Measurements from ENCODE around the gene CCDC116.
"Not testable (repeated sequence)": the region's sequence is repeated elsewhere in the genome, so short reads cannot be mapped to it uniquely, and the experiment has no call there.

Gene CCDC116

GRCh38 chr22:21657020-21657359 lies 24.4 kb downstream of the CCDC116 start:
- no peak for DNase-seq

GRCh38 chr22:21657360-21658032 lies 24.9 kb downstream of the CCDC116 start:
- no peak for DNase-seq

- DNase-seq, result no peak
These were observed 27.4 kb downstream of the CCDC116 start for GRCh38 chr22:21659864-21660525.

GRCh38 chr22:21660904-21661303 lies 28.3 kb downstream of the CCDC116 start:
- no peak for DNase-seq

- DNase-seq, result no peak
These were observed 29.4 kb downstream of the CCDC116 start for GRCh38 chr22:21661991-21662390.

GRCh38 chr22:21663738-21664137 lies 31.2 kb downstream of the CCDC116 start:
- no peak for DNase-seq

GRCh38 chr22:21665047-21665851 lies 32.7 kb downstream of the CCDC116 start:
- no peak for DNase-seq

GRCh38 chr22:21666786-21667185 lies 34.2 kb downstream of the CCDC116 start:
- DNase-seq, result no peak

- DNase-seq, result no peak
These were observed 36.5 kb downstream of the CCDC116 start for GRCh38 chr22:21669026-21669425.

GRCh38 chr22:21672107-21672629 lies 39.6 kb downstream of the CCDC116 start:
- no peak for DNase-seq

- DNase-seq, result no peak
These were observed 41.2 kb downstream of the CCDC116 start for GRCh38 chr22:21673534-21674321.

- no peak for DNase-seq
These were observed 42.2 kb downstream of the CCDC116 start for GRCh38 chr22:21674638-21675245.

GRCh38 chr22:21677606-21678443 lies 45.3 kb downstream of the CCDC116 start:
- DNase-seq, result no peak

GRCh38 chr22:21678842-21679241 lies 46.3 kb downstream of the CCDC116 start:
- not testable (repeated sequence) for DNase-seq

- no peak for DNase-seq
These were observed 46.8 kb downstream of the CCDC116 start for GRCh38 chr22:21679383-21679782.

GRCh38 chr22:21680830-21681565 lies 48.4 kb downstream of the CCDC116 start:
- no peak for DNase-seq

GRCh38 chr22:21681566-21682370 lies 49.2 kb downstream of the CCDC116 start:
- no peak for DNase-seq

GRCh38 chr22:21682385-21683175 lies 50.0 kb downstream of the CCDC116 start:
- DNase-seq, result no peak

- no peak for DNase-seq
These were observed 50.8 kb downstream of the CCDC116 start for GRCh38 chr22:21683401-21683811.
